C1 segment of cervical spinal cord (tissue), 14 donors: ENCODE data around the gene SYP.

Experiments
- DNase-seq, 14 donors: peaks; one replicate each; lab custom pipeline; 2025; lab: John Stamatoyannopoulos, UW

Gene SYP

GRCh38 chrX:49220100-49220499 is 20.1 kb upstream of the SYP start:
- DNase-seq = no peak

- no peak for DNase-seq
These were observed 15.1 kb upstream of the SYP start for GRCh38 chrX:49214996-49215526.

- no peak for DNase-seq
These were observed 14.4 kb upstream of the SYP start for GRCh38 chrX:49214416-49214815.

GRCh38 chrX:49212861-49213260 is 12.9 kb upstream of the SYP start:
- no peak for DNase-seq

- no peak for DNase-seq
These were observed 12.2 kb upstream of the SYP start for GRCh38 chrX:49212209-49212608.

- no peak for DNase-seq
These were observed 11.1 kb upstream of the SYP start for GRCh38 chrX:49211074-49211473.

- no peak for DNase-seq
These were observed 10.4 kb upstream of the SYP start for GRCh38 chrX:49210406-49210805.

GRCh38 chrX:49209434-49210251 is 9.7 kb upstream of the SYP start:
- DNase-seq = peak in 2 of 14 donors; percentile 8 to 84

- DNase-seq = no peak
These were observed 8.4 kb upstream of the SYP start for GRCh38 chrX:49208399-49208798.

- DNase-seq = no peak
These were observed 6.5 kb upstream of the SYP start for GRCh38 chrX:49206543-49206942.

GRCh38 chrX:49205443-49205842 is 5.5 kb upstream of the SYP start:
- DNase-seq = no peak

GRCh38 chrX:49204709-49205108 is 4.7 kb upstream of the SYP start:
- DNase-seq = peak in 1 of 14 donors; percentile 64

GRCh38 chrX:49204017-49204416 is 4.0 kb upstream of the SYP start:
- DNase-seq = no peak

- DNase-seq = peak in 1 of 14 donors; percentile 55
These were observed 3.5 kb upstream of the SYP start for GRCh38 chrX:49203536-49203935.

GRCh38 chrX:49202022-49202421 is 2.0 kb upstream of the SYP start:
- DNase-seq = no peak

- peak in 1 of 14 donors; percentile 22 for DNase-seq
These were observed 738 bp downstream of the SYP start for GRCh38 chrX:49199315-49199595.

- DNase-seq = peak in 1 of 14 donors; percentile 12
These were observed 1.3 kb downstream of the SYP start for GRCh38 chrX:49198540-49199314.

GRCh38 chrX:49197543-49198087 is 2.4 kb downstream of the SYP start:
- DNase-seq = peak in 1 of 14 donors; percentile 19

GRCh38 chrX:49193542-49193964 is 6.4 kb downstream of the SYP start:
- no peak for DNase-seq

GRCh38 chrX:49192722-49193328 is 7.2 kb downstream of the SYP start:
- DNase-seq = peak in 1 of 14 donors; percentile 20

GRCh38 chrX:49191574-49192011 is 8.4 kb downstream of the SYP start:
- no peak for DNase-seq
